Neuronal stem cell (in vitro differentiated cells): Measurements from ENCODE around the gene CLCN3.

Experiments
- DNase-seq: peaks from one replicate; pipeline ENCODE4 v3.0.0-alpha.2; 2013; ENCODE audit warnings: low spot score
- H2AFZ ChIP-seq: one replicate; pipeline ENCODE4 v1.6.1; 2013; ENCODE audit warnings: mild to moderate bottlenecking, low read length, inconsistent platforms
- H2AK5ac ChIP-seq: 2 replicates; pipeline ENCODE4 v1.6.1; 2013; ENCODE audit warnings: low read depth, mild to moderate bottlenecking, inconsistent platforms, low read length, moderate library complexity, mixed read lengths
- H2BK120ac ChIP-seq: 2 replicates; pipeline ENCODE4 v1.6.1; 2013; ENCODE audit warnings: low read depth, mild to moderate bottlenecking, inconsistent platforms, low read length, moderate library complexity, mixed read lengths
- H2BK12ac ChIP-seq: one replicate; pipeline ENCODE4 v1.6.1; 2013; ENCODE audit warnings: low read length, inconsistent platforms
- H2BK15ac ChIP-seq: 2 replicates; pipeline ENCODE4 v1.6.1; 2013; ENCODE audit warnings: mild to moderate bottlenecking, low read length, inconsistent platforms, mixed read lengths
- H2BK5ac ChIP-seq: one replicate; pipeline ENCODE4 v1.6.1; 2013; ENCODE audit warnings: inconsistent platforms, mild to moderate bottlenecking, low read length, moderate library complexity
- H3K14ac ChIP-seq: one replicate; pipeline ENCODE4 v1.6.1; 2013; ENCODE audit warnings: low read length, inconsistent platforms
- H3K18ac ChIP-seq: 2 replicates; pipeline ENCODE4 v1.6.1; 2013; ENCODE audit warnings: low read length, inconsistent platforms
- H3K23ac ChIP-seq: 2 replicates; pipeline ENCODE4 v1.6.1; 2013; ENCODE audit warnings: low read depth, mild to moderate bottlenecking, mixed read lengths, low read length, inconsistent platforms; ENCODE audit not compliant: poor library complexity
- H3K27ac ChIP-seq: replicated peaks from 3 replicates; pipeline ENCODE4 v1.5.1; 2013; ENCODE audit warnings: low read length, inconsistent platforms
- H3K27me3 ChIP-seq, 3 experiments: 2 replicates each; pipeline ENCODE4 v1.6.1; 2013; ENCODE audit warnings: low read length in 3 of 3, mild to moderate bottlenecking in 2 of 3, inconsistent platforms in 1 of 3, low read depth in 1 of 3, mixed read lengths in 1 of 3, moderate library complexity in 1 of 3; ENCODE audit not compliant: control insufficient read depth in 3 of 3, insufficient read depth in 3 of 3
- H3K36me3 ChIP-seq, 2 donors: replicated peaks in 1 of 2; 2 replicates each; pipeline ENCODE4 v1.6.1; 2013; ENCODE audit warnings: low read length in 2 of 2; ENCODE audit not compliant: control insufficient read depth in 2 of 2, insufficient read depth in 2 of 2
- H3K4ac ChIP-seq: 2 replicates; pipeline ENCODE4 v1.6.1; 2013; ENCODE audit warnings: inconsistent platforms, mild to moderate bottlenecking, low read length, moderate library complexity
- H3K4me1 ChIP-seq, 2 donors: 1 replicate in 1 of 2; 2 replicates in 1 of 2; pipeline ENCODE4 v1.6.1; 2013; ENCODE audit warnings: low read length in 2 of 2, low read depth in 1 of 2; ENCODE audit not compliant: control insufficient read depth in 2 of 2, insufficient read depth in 1 of 2
- H3K4me2 ChIP-seq: one replicate; pipeline ENCODE4 v1.6.1; 2013; ENCODE audit warnings: mild to moderate bottlenecking, low read length, inconsistent platforms; ENCODE audit not compliant: insufficient read depth, poor library complexity, severe bottlenecking
- H3K4me3 ChIP-seq, 2 donors: 2 replicates each; pipeline ENCODE4 v1.5.1; 2013; ENCODE audit warnings: low read length in 2 of 2, mild to moderate bottlenecking in 2 of 2, inconsistent platforms in 1 of 2, moderate library complexity in 1 of 2
- H3K79me1 ChIP-seq: one replicate; pipeline ENCODE4 v1.6.1; 2013; ENCODE audit warnings: low read depth, mild to moderate bottlenecking, inconsistent platforms, low read length, moderate library complexity
- H3K9ac ChIP-seq: one replicate; pipeline ENCODE4 v1.6.1; 2013; ENCODE audit warnings: mild to moderate bottlenecking, low read depth, low read length, inconsistent platforms; ENCODE audit not compliant: poor library complexity
- H3K9me3 ChIP-seq, 2 donors: replicated peaks in 1 of 2; 2 replicates each; pipeline versions ENCODE3 to v1.6.1; 2013; ENCODE audit warnings: low read length in 2 of 2, mild to moderate bottlenecking in 2 of 2, inconsistent platforms in 1 of 2, low read depth in 1 of 2, mixed read lengths in 1 of 2, moderate library complexity in 1 of 2; ENCODE audit not compliant: control insufficient read depth in 2 of 2, insufficient read depth in 1 of 2
- H4K8ac ChIP-seq: one replicate; pipeline ENCODE4 v1.6.1; 2013; ENCODE audit warnings: low read depth, mild to moderate bottlenecking, inconsistent platforms, low read length, moderate library complexity
- H4K91ac ChIP-seq: one replicate; pipeline ENCODE4 v1.6.1; 2013; ENCODE audit warnings: low read length, low read depth, mild to moderate bottlenecking, inconsistent platforms; ENCODE audit not compliant: poor library complexity
- WGBS, 2 donors: extraction: QIAGEN DNeasy Blood & Tissue Kit; methylation state at CpG; one replicate each; pipeline ENCODE4 v1.1.7; 2013; ENCODE audit warnings: missing lambda C conversion rate in 2 of 2, mixed read lengths in 1 of 2; ENCODE audit not compliant: insufficient read length in 2 of 2, insufficient replicate concordance in 1 of 2; ENCODE audit errors: extremely low coverage in 2 of 2; 5-methylcytosine and 5-hydroxymethylcytosine counted together

The CLCN3 gene

DNA sequence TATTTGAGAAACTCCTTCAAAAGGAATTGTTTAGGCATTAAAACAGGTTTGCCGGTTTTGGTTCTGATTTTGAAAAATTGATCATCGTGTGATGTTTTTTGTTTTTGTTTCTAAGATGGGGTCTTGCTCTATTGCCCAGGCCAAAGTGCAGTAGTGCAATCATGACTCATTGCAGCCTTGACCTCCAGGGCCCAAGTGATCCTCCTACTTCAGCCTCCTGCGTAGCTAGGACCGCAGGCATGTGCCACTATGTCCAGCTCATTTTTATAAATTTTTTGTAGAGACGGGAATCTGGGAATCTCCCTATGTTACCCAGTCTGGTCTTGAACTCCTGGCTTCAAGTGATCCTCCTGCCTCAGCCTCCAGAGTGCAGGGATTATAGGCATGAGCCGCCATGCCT lies 35.0 kb downstream of the CLCN3 start:
- Histone ChIP-seq H3K27me3 (no peaks in the 10 kb centered on the region), H3K4me3 (no peak overlapping the region), H3K4me1 (peaks cover 0 to 9% of the 10 kb centered on the region in 2 donors), H2BK5ac (no peak overlapping the region), H3K9me3 (peaks cover 0 to 12% of the 10 kb centered on the region in 2 donors), H2BK12ac (no peak overlapping the region), H3K18ac (no peak overlapping the region), H2AFZ (no peak overlapping the region), H4K91ac (no peak overlapping the region), H2BK15ac (no peak overlapping the region), H4K8ac (no peak overlapping the region), H2AK5ac (no peak overlapping the region), H3K9ac (no peak overlapping the region), H3K14ac (peak overlapping the region; percentile 71), H3K36me3 (peaks cover 0 to 18% of the 10 kb centered on the region in 2 donors), H3K23ac (no peak overlapping the region), H3K79me1 (no peaks in the 10 kb centered on the region), H3K4me2 (no peak overlapping the region), H3K4ac (no peak overlapping the region), H3K27ac (no peak overlapping the region), H2BK120ac (no peak overlapping the region)
- no peak for DNase-seq
- WGBS, 2 donors, result no CpG with 5 or more reads among the region's 6 CpGs

DNA sequence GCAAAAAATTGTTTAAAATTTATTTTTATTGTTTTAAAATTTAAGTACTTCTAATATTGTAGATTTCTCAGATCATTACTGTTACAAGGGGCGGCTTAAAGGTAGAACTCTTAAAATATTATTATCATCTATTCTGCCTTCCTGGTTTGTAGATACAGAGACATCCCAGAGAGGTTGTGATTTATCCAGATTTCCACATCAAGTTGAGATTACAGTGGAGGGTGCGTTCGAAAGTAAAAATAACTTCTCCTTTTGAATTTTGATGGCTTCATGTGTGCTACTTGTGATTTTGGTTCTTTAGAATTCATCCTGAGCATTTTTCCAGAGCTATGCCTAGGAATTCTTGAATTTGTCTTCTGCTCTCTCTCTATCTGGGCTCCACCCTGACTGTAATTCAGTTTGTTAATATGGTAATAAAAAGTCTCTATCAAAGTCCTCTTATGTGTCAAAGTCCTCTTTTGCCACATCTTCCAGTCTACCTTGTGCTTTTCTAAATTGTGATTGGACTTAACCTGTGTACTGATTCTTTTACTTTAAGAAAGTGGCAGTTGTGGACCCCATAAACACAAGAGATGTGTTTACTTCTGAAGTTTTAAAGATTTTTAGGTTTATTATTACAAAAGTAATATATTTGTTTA lies 37.2 kb downstream of the CLCN3 start:
- H3K4me3 ChIP-seq, result no peak overlapping the region
- H2BK120ac ChIP-seq, result no peak overlapping the region
- H3K27ac ChIP-seq, result no peak overlapping the region
- H3K36me3 ChIP-seq, result peaks cover 0 to 10% of the 10 kb centered on the region in 2 donors
- no peak for DNase-seq
- no peak overlapping the region for H4K91ac ChIP-seq
- no peak overlapping the region for H3K18ac ChIP-seq
- H3K9ac ChIP-seq, result no peak overlapping the region
- H2AK5ac ChIP-seq, result no peak overlapping the region
- no peak overlapping the region for H3K4me2 ChIP-seq
- H3K4me1 ChIP-seq, result peaks cover 0 to 15% of the 10 kb centered on the region in 2 donors
- no peak overlapping the region for H4K8ac ChIP-seq
- peaks cover 0 to 10% of the 10 kb centered on the region in 2 donors for H3K9me3 ChIP-seq
- no peak overlapping the region for H3K23ac ChIP-seq
- no peaks in the 10 kb centered on the region for H3K79me1 ChIP-seq
- H2BK5ac ChIP-seq, result no peak overlapping the region
- whole genome bisulfite sequencing, 2 donors, result no CpG with 5 or more reads among the region's 3 CpGs
- H2AFZ ChIP-seq, result no peak overlapping the region
- H2BK15ac ChIP-seq, result no peak overlapping the region
- no peak overlapping the region for H2BK12ac ChIP-seq
- no peak overlapping the region for H3K4ac ChIP-seq
- no peaks in the 10 kb centered on the region for H3K27me3 ChIP-seq
- H3K14ac ChIP-seq, result no peak overlapping the region

DNA sequence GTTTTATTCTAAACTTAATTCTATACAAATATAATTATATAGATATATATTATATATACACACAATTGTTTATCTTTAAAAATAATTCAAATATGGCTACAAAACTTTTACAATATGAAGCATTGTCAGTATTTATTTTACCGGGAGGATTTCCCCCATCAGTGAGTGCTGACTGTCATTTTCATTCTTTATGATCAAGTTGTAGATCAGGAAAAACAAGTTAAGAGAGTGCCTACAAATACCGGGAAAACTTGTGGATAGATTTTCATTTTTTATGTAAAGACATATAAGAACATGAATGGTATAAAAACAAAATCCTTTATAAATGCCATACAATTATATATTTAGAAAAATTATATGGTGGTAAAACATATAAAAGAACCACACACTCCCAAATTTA lies 37.8 kb downstream of the CLCN3 start:
- no peak overlapping the region for H3K18ac ChIP-seq
- no peak overlapping the region for H2BK120ac ChIP-seq
- H3K14ac ChIP-seq, result no peak overlapping the region
- H3K79me1 ChIP-seq, result no peaks in the 10 kb centered on the region
- H3K23ac ChIP-seq, result no peak overlapping the region
- H3K9ac ChIP-seq, result no peak overlapping the region
- H3K4me1 ChIP-seq, result peaks cover 0 to 15% of the 10 kb centered on the region in 2 donors
- H3K27me3 ChIP-seq, result no peaks in the 10 kb centered on the region
- no peak overlapping the region for H3K4me3 ChIP-seq
- no peak overlapping the region for H3K4me2 ChIP-seq
- no peak for DNase-seq
- H2BK12ac ChIP-seq, result no peak overlapping the region
- H2AFZ ChIP-seq, result no peak overlapping the region
- peaks cover 0 to 8% of the 10 kb centered on the region in 2 donors for H3K36me3 ChIP-seq
- H4K8ac ChIP-seq, result no peak overlapping the region
- no peak overlapping the region for H2AK5ac ChIP-seq
- no peak overlapping the region for H3K27ac ChIP-seq
- H4K91ac ChIP-seq, result no peak overlapping the region
- H2BK5ac ChIP-seq, result no peak overlapping the region
- no CpG with 5 or more reads among the region's 2 CpGs for WGBS, 2 donors
- no peak overlapping the region for H2BK15ac ChIP-seq
- H3K9me3 ChIP-seq, result peaks cover 0 to 7% of the 10 kb centered on the region in 2 donors
- no peak overlapping the region for H3K4ac ChIP-seq

DNA sequence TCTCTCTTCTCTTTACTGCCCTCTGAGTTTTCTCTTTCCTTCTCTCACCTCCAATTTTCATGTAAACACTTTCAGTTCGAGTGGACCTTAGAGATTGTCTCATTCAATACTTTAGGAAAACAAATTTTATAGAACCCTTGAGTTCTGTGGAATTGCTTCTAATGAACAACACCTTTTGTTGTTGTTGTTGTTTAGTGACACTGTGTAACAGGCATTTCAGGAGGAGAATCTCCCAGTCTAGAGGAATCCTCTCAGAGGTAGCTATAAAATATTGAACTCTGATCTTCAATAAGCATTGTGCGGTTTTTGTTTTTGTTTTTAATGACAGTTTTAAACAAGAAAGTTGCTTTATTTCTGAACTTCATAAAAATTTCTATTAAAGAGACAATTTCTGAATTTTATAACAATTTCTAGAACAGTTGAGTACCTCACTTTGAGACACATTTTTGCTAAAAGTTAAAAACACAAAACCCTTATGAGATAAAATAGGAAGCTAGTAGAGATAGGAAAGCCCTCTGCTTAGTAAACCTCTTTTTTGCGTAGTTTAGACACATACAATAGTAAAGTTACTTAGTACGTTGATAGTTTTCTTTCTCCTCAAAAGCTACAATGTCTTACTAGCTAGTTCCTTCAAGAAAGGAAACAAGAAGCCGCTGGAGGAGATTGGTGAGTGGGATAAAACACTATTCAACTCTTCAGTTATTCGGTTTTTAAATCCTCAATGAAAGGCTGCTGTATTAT lies 38.8 kb downstream of the CLCN3 start:
- no peak overlapping the region for H3K27ac ChIP-seq
- H3K36me3 ChIP-seq, result peaks cover 0 to 5% of the 10 kb centered on the region in 2 donors
- peak overlapping the region; percentile 49 for H2AFZ ChIP-seq
- no peak overlapping the region for H2BK12ac ChIP-seq
- no peak overlapping the region for H2BK15ac ChIP-seq
- no peak overlapping the region for H3K9ac ChIP-seq
- H3K14ac ChIP-seq, result no peak overlapping the region
- peaks cover 3 to 15% of the 10 kb centered on the region in 2 donors for H3K4me1 ChIP-seq
- H3K23ac ChIP-seq, result no peak overlapping the region
- no CpG with 5 or more reads among the region's 6 CpGs for WGBS, 2 donors
- H3K4ac ChIP-seq, result no peak overlapping the region
- peak overlapping the region in 1 of 2 donors; percentile 55 for H3K4me3 ChIP-seq
- H2BK120ac ChIP-seq, result no peak overlapping the region
- no peak overlapping the region for H3K4me2 ChIP-seq
- H4K8ac ChIP-seq, result no peak overlapping the region
- peaks cover 0 to under 1% of the 10 kb centered on the region in 2 donors for H3K9me3 ChIP-seq
- no peak overlapping the region for H3K18ac ChIP-seq
- no peak overlapping the region for H2AK5ac ChIP-seq
- no peaks in the 10 kb centered on the region for H3K79me1 ChIP-seq
- H3K27me3 ChIP-seq, result no peaks in the 10 kb centered on the region
- no peak for DNase-seq
- H2BK5ac ChIP-seq, result no peak overlapping the region
- H4K91ac ChIP-seq, result no peak overlapping the region
